Right forelimb (tissue), 1 donor: ENCODE results near the gene NRG3.

Source experiments
- DNase-seq: peaks from one replicate; pipeline ENCODE4 v3.0.0-alpha.2; 2018

NRG3 gene

DNA sequence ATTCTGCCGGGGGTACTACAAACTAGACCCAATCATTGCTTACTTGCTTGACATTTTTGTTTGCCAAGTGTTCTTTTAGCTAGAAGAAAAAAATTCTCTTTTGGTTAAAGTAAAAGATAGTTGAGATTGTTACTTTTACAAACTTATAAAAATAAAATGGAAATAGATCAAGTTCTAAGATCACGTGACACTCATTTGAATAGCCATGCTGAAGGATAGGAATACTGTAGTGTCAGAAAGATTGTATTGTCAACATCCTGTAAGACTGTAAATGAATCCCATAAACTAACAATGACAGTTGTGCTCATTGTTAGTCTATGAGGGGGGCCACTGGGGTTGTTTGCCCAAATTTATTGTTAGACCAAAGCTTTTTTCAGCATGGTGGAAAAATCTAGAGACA, 10.5 kb downstream of the NRG3 start:
- no peak for DNase-seq

DNA sequence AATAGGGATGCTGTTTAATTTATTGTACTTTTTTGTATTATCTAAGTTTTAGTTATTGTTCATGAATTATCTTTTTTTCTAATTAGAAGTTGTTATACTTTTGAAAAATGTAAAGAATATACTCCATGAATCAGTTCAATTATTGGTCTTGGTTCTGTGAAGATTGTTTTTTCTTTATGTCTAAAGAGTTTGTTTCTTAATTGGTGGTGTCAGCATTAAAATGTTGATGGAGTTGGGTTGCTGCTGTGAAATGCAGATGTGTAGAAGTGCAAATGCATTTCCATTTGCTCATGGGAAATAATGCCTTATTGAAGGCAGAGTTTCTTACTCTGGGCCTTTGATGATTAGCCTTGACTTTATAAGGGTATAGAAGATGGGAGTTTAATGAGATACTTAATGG, 11.9 kb downstream of the NRG3 start:
- no peak for DNase-seq

DNA sequence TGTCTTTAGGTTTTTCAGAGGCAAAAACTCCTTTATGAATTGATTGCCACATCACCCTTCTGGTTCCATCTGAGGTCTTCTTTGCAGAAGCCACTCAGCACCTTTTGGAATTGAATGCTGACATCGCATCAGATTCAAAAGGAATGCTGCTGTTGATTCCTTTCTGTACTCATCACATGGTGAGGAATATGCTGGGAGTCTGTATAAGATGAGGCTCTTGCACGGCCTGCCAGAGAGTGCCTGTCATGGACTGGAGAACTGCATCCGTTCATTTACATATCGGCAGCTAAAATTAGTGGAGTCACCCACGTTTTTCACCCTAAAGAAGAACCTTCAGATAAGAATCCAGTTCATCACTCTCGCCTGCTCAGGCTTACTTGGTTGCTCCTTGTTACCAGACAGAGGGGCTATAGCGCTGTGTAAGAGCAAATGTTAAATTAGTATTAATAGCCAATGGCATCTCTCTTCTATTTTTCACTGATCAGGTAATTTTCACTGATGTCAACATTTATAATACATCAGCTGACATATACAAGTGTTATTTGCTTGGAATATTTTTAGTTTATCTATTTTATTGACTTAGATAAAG, 14.3 kb downstream of the NRG3 start:
- no peak for DNase-seq

DNA sequence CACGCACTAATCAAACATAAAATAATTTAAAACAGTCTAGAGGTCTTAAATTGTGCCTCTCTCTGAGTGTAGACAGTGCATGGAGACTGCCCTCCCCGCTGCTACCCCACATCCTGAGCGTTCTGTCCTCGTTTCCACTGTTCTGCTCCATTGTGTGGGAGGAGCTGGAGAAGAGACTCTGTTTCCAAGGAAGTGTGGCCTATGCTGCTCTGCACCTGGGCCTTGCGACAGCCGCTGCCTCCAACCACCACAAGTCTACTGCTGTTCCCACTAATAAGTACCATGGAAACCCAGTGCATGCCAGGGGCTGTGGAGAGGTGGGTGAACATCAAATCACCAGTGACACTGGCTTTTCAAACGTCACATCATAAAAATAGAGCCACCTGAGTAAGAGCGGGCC, 19.6 kb downstream of the NRG3 start:
- no peak for DNase-seq

DNA sequence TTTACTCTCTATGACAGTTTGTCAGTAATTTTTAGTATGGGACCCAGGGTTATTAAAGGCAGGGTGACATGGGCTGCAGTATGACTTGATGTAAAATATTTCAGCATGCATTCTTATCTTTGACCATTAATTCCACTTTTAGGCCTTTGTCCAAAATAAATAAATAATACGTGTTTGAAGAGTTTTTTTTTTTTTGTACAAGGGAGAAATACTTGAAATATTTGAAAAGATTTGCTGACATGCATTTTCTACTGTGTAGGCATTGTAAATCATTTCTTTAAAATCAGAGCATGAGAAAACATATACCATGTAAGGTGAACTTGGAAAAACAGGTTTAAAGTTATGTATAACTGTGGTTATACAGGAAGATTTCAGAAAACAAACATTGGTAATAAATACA, 23.5 kb downstream of the NRG3 start:
- no peak for DNase-seq

DNA sequence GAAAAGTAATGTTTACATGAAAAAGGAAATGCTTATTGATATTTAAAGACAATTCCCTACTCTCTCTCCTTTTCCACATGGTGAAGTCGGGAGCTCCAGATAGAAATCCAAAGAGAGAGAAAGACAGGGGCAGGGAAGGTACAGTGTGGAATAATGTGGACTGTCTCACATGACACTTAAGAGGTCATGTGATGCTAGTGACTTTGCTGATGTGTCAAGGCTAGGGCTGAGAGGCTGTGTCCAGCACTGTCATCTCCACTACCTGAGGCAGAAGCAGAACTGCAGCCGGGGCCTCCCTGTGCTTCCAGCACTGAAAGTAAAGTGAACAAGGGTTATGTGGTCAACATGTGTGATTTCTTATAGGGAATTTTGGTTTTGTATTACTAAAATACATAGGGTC, 26.0 kb downstream of the NRG3 start:
- DNase-seq, result no peak

DNA sequence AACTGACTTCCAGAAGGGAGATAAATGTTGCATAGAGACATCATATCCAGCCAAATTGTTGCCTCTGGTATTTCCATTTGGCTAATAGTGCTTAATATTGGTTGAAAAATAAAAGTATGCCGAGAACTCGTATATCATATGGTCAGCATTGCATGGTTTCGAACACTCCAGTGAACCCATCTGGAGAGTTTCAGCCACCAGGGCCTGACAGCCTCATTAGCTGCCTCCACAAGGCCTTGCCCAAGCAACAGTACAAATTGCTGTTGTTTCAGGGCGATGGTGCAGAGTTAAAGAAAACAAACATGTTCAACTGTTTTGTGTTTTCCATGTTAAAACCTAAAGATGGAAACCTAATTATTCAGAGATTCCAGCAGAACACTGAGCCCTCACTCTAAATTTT, 28.5 kb downstream of the NRG3 start:
- no peak for DNase-seq

DNA sequence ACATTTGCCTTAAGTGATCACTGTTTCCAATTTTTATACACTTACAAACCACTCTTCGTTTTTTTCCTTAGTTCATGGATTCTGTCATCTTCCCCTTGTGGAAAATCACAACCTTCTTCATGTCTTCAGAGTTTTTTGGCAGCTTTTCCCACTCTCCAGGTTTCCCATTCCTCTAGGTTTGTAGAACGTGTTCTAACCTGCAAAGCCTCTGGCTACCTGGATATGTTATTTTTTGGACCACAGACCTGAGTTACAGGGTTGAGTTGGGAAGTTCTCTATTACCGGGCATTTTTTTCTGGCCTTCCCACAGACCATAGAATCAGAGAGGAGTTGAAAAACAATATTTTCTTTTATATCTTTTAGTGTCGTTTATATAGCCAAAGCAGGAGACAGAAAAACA, 30.2 kb downstream of the NRG3 start:
- no peak for DNase-seq

DNA sequence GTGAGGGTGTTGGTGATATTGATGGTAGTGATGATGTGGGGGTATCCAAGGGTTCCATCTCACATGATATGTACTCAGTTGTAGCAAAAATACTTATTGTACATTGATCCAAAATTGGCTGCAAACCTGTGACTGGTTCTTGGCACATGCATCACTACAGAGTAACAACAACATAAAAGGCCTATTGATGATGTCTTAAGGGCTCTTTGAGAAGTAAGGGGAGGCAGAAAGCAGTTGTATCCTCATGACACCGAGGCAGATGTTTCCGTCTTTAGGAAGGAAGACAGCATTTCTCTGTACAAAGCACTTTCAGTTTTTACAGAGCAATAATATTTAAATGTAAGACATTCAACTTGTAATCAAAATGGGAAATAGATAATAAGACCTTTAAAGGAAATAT, 34.5 kb downstream of the NRG3 start:
- no peak for DNase-seq

DNA sequence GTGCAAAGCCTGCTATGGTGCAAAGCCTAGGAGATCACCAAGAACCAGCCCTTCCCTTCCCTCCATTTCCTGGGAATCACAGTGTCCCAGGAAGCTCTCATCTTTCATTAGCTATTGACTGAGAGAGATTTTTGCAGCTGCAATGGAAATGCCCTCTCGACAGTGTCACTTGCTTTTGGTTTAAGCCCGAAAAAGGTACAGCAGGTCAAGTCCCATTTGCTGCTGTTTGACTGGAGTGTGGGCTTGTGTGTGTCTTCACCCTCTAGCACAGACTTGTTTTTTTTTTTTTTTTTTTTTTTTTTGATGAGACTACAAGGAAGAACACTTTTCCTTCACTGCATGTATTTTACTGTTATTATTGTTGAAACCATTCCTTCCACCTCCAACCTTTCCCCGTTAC, 36.3 kb downstream of the NRG3 start:
- DNase-seq, result no peak

DNA sequence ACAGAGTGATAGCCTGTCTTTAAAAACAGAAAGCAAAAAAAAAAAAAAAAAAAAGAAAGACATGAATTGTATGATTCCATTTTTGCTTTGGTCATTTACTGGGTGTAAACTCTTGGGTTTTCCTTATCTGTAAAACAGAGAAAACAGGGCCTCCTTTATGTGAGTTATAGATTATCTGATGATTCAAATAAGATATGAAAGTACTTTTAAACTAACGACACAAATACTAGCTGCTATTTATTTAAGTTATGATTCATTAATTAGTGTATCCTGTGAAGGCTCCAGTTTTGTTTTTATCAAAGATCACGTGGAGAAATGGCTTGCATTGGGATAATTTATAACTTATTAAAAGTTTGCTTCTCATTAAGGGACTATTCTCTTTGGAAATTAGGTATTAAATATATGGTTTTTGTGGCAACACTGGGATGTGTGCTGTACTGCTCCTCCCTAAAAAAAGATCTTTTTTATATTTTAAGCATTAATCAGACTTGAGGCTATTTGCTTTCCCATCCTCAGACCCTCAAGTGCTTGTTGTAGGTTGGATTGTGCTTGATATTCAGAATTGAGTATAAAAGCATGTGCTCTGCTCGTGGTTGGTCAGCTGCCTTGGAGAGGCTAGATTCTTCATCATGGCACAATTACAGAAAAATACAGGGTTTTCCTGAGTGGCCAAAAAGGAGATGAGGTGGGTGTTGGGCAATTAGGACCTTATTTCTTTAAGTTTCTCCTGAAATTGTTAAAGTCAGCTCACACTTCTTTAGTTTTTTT, 39.9 kb downstream of the NRG3 start:
- no peak for DNase-seq

DNA sequence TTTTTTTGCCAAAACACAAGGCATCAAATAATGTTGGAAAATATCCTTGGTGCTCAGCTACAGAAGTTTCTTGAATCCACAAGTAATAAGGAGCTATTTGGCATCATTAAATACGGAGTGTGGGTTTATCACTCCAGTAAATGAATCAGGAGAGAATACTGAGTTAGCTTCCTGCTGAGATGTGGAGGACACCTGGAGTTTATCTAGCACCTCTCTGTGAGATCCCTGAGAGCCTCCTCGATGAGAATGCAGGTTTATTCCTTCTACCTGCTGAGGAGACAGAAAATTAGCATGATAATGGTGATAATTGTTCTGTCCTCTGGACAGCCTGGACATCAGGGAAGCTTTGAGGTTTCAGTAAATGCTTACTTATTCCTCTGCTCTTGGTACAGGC, 40.5 kb downstream of the NRG3 start:
- no peak for DNase-seq

DNA sequence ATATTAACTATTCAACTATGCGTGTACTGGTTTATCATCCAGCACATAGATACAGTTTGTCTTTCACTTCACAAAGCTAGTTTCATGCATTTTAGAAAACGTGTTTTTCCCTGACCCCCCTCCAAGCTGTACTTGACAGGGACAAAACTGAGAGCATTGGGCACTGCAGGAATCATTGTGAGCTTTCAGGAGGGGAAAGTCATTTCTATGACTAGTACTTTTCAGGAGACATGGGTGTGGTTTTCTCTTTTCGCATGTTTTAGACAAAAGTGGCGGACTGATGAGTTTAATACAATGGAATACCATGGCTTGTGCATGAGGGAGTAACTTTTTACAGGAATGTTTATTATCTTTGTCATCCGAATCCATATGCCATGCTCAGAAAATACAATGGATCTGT, 42.7 kb downstream of the NRG3 start:
- no peak for DNase-seq

DNA sequence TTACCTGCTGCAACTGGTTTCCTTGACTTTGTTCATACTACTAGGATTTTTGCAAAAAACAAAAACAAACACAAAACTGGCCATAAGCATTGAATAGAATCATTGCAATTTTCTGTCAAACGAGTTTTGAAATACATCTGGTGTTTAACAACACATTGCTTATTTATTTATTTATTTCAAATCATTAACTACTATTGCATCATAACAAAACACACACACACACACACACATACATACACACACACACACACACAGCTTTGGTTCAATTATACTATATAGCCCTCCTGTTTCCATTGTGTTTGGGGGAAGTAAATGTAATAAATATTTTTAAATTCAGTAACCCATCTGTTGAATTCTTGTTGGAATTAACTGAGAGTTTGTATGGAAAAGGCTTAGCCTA, 43.8 kb downstream of the NRG3 start:
- no peak for DNase-seq

DNA sequence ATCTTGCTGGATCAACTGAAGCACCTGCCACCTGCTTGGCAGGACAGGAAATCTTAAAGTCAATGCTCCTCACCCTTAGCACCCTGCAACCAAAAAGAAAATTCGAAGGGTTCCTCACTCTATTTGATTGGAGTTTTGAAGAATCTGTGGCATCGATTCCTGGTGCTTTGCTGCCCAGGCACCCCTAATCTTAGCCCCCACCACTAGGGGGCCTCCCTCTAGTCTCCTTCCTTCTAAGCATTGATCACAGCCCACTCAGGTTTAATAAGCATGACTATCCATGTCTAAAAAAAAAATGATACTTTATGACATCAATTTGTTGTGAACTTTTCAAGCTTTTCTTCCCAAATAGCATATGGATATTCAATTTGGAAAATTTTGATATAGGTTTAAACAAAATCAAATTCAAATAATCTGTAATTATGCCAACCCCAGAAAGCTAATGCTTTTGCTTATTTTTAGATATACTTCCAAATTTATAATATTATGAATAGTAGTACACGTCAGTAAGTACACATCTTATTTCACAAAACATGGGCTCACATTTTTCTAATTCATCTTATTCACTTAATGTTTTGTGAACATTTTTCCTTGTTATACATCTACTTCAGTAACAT, 45.3 kb downstream of the NRG3 start:
- DNase-seq, result no peak

DNA sequence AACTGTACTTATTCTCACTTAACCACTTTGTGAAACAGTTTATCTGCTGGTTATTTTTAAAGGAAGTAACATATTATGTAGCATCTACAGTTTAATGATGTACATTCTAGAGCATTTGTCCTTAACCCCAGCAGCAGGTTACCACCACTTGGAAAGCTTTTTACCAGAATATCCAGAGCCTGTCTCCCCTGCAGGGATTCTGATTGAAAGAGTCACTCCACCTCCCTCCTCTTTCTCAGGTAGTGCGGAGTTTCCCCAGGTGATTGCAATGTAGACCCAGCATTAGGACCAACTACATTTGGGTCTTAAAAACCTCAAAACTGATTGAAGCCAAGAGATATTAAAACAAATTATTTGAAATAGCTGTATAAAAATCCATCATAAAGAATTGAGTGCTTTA, 53.1 kb downstream of the NRG3 start:
- DNase-seq, result no peak

DNA sequence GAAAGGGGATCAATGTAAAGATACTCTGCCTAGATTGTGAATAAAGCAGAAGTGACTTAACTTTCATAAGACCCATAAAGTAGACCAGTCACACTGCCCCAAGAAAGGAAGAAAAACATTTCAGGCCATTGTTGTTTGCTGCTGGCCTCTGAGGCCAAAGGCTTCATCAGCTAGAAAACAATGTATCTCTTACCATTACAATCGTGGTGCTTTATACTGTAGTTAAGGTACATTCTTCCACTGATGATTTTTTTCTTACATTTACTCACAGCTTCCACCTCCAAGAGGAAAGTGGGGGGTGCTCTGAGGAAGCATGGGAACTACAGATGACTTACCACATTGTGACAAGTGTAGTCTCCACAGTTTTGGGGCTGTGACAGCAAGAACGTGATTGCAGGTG, 68.6 kb downstream of the NRG3 start:
- DNase-seq, result no peak

DNA sequence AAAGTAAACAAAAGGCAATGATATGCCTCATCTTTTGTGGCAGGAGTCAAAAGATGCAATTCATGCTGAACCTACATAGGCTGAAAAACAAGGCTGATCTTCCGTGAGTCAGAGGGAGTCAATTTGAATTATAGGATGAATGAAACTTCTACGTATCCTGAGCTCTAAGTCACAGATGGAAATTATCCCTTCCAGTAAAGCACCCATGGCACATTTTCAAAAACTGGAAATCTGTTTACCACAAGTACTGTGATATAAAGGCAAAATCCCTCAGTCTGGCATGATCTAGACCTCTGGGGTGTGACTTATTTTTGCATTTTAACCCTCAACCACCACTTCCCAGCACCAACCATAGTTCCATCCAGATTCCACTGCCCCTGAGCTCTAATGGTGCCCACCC, 69.6 kb downstream of the NRG3 start:
- no peak for DNase-seq

DNA sequence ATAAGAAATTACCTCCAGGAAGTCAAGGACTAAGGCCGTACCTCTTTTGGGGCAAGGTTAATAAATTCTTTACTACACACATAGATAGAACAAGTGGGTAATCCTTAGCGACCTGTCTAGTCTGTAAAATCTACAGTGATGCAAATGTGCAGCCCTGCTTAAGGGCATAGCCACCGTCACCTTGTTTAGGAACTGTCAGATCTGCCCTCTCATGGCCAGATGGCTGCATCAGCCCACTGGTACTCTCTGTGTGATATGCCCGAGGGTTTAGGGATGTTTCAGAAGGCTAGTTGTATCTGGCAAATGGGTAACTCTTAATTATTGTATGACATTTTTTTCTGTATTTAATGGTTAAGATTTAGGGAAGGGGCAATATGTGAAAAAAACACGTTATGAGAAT, 74.3 kb downstream of the NRG3 start:
- DNase-seq, result no peak

DNA sequence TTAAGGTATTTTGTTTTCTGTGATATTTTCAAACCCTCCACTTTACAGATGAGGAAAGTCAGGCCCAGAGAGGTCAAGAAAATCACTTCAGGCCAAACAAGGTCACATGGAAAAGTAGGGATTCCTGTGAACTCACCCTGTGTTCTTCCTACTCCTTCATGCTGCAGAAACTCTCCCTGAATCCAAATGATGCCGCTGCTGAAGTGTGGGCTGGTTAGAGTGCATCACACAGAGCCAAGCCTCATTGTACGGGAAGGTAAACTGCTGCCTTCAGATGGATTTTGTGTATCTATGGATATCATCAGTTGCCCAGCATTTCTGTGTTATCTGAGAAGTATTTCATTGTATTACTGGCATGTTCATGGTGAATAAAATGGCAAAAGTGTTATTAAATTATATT, 75.4 kb downstream of the NRG3 start:
- DNase-seq, result no peak

DNA sequence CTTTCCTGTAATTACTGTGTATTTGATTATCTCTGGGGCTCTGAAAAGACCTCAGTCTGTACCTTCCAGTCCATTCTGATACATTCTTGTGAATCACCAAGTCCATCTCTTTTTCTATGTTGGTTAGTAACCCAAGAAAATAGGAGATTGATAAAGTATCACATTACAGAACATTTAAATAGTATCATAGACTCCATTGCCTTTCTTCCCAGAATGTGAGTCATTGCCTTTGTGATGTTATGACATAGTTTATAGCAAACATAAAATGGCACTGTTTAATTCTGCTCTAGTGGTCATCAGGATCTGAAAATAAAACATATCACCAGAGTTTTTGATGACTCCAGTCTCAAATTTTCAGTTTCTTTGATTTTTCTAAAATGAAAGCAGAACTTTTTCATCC, 78.4 kb downstream of the NRG3 start:
- DNase-seq, result no peak

DNA sequence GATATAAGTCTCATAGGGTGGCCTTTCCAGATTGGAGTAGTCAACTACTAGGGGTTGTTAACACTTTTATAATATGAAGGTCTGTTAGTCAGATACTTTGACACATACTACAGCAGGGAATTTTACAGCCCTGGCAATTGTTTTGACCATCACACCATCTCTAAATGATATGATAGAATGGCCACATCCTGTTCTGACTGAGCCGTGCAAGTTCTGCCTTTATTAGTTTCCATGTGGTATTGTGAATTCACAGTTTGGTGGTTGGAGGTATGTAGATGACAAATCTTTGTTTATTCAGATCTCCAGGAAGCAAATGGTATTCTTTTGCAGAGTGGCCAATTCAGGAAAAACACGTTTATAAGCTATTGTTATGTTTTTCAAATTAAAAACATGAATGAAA, 83.0 kb downstream of the NRG3 start:
- DNase-seq, result no peak

DNA sequence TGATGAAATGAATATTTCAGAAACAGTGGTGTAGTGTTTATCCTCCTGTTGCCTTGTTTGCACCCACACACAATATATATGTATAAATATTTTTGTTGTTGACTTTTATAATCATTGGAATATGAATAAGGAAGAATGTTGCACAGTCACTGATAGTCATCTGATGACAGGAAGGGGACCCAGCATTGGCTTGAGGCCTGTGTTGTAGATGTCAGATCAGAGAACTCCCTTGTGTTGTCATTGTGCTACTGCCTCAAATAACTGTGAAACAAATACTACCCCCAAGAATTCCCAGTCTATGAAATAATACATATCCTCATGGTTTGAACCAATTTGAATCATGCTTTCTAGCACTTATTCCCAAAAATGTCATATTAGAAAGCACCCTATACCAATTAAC, 84.0 kb downstream of the NRG3 start:
- no peak for DNase-seq

DNA sequence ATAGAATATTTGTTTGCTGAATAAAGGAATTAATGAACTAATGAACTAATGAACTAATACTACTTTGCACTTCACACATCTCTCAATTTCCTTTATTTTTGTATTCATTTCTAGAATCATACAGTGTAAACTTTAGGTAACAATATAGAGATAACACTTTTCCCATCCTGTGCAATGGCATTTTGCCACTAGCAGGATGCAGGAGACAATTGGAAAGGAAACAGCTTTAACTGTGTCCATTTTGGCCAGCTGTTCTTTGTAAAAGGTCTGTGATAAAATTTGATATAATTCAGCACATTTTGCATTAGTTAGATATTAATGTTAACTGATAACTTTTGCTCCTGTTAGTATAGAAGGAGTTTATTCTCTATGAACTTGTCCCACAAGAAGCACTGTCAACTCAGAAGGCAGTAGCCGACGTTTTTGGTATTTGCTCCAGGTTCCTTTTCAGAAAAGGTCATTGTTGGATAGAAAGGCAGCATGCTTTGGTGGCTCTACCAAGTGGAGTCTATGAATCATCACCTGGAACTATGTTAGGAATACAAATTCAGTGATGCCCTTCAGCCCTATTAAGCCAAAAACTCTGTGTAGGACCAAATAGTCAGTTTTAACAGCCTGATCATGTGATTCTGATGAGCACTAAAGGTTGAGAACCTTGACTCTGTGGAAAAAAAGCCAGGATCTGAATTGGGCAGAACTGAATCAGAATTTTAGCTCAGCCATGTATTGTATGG, 86.6 kb downstream of the NRG3 start:
- DNase-seq, result no peak
